ENCODE data around the gene PPM1D.
"Not testable (repeated sequence)": the region's sequence is repeated elsewhere in the genome, so short reads cannot be mapped to it uniquely, and the experiment has no call there.

The PPM1D gene

GRCh38 chr17:60613325-60613724 is 13.3 kb downstream of the PPM1D start:
- Mint-ChIP-seq H3K36me3 (ENCODE audit: low read depth) (peaks cover 8% of the 10 kb centered on the region), H3K4me1 (peaks cover 6% of the 10 kb centered on the region), H3K4me3 (no peak overlapping the region), H3K27ac (no peak overlapping the region), H3K27me3 (ENCODE audit: low read depth) (no peaks in the 10 kb centered on the region), H3K9me3 (no peaks in the 10 kb centered on the region)
- TF ChIP-seq, protein P1, sequence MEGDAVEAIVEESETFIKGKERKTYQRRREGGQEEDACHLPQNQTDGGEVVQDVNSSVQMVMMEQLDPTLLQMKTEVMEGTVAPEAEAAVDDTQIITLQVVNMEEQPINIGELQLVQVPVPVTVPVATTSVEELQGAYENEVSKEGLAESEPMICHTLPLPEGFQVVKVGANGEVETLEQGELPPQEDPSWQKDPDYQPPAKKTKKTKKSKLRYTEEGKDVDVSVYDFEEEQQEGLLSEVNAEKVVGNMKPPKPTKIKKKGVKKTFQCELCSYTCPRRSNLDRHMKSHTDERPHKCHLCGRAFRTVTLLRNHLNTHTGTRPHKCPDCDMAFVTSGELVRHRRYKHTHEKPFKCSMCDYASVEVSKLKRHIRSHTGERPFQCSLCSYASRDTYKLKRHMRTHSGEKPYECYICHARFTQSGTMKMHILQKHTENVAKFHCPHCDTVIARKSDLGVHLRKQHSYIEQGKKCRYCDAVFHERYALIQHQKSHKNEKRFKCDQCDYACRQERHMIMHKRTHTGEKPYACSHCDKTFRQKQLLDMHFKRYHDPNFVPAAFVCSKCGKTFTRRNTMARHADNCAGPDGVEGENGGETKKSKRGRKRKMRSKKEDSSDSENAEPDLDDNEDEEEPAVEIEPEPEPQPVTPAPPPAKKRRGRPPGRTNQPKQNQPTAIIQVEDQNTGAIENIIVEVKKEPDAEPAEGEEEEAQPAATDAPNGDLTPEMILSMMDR (IDR thresholded peaks at IDR 0.05; ENCODE audit: unreplicated experiment in 3 of 3), result no peak

- not testable (repeated sequence) for H3K9me3 Mint-ChIP-seq; H3K4me3 Mint-ChIP-seq; H3K4me1 Mint-ChIP-seq; H3K36me3 Mint-ChIP-seq (ENCODE audit: low read depth); H3K27ac Mint-ChIP-seq; H3K27me3 Mint-ChIP-seq (ENCODE audit: low read depth)
Measured at GRCh38 chr17:60613796-60614195, 13.8 kb downstream of the PPM1D start.

DNA sequence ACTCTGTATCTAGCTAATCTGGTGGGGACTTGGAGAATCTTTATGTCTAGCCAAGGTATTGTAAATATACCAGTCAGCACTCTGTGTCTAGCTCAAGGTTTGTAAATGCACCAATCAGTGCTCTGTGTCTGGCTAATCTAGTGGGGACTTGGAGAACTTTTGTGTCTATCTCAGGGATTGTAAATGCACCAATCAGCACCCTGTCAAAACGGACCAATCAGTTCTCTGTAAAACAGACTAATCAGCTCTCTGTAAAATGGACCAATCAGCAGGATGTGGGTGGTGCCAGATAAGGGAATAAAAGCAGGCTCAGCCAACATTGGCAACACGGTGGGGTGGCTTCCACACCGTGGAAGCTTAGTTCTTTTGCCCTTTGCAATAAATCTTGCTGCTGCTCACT is 14.3 kb downstream of the PPM1D start:
- not testable (repeated sequence) for H3K27me3 Mint-ChIP-seq (ENCODE audit: low read depth); H3K36me3 Mint-ChIP-seq (ENCODE audit: low read depth); H3K27ac Mint-ChIP-seq; H3K9me3 Mint-ChIP-seq; H3K4me3 Mint-ChIP-seq
- peaks cover 12% of the 10 kb centered on the region for H3K4me1 Mint-ChIP-seq

GRCh38 chr17:60615108-60615507 is 15.1 kb downstream of the PPM1D start:
- H3K4me1 Mint-ChIP-seq, result peaks cover 17% of the 10 kb centered on the region
- H3K36me3 Mint-ChIP-seq (ENCODE audit: low read depth), result peaks cover 8% of the 10 kb centered on the region
- H3K27me3 Mint-ChIP-seq (ENCODE audit: low read depth), result no peaks in the 10 kb centered on the region
- TF ChIP-seq, protein P1 (IDR thresholded peaks at IDR 0.05; ENCODE audit: unreplicated experiment in 3 of 3), result no peak
- H3K9me3 Mint-ChIP-seq, result no peaks in the 10 kb centered on the region
- no peak overlapping the region for H3K4me3 Mint-ChIP-seq
- H3K27ac Mint-ChIP-seq, result no peak overlapping the region

DNA sequence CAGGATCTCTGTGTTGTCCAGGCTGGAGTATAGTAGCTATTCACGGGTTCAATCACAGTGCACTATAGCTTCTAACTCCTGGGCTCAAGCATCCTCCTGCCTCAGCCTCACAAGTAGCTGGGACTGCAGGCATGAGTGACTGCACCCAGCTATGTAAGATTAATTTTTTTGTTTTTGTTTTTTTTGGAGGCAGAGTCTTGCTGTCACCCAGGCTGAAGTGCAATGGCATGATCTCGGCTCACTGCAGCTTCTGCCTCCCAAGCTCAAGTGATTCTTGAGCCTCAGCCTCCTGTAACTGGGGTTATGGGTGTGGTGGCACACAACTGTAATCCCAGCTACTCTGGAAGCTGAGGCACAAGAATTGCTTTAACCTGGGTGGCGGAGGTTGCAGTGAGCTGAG is 15.8 kb downstream of the PPM1D start:
- Mint-ChIP-seq H3K4me3 (no peak overlapping the region), H3K27me3 (ENCODE audit: low read depth) (no peaks in the 10 kb centered on the region), H3K9me3 (no peaks in the 10 kb centered on the region), H3K4me1 (peaks cover 12% of the 10 kb centered on the region), H3K27ac (no peak overlapping the region), H3K36me3 (ENCODE audit: low read depth) (peaks cover 8% of the 10 kb centered on the region)
- TF ChIP-seq, protein P1 (IDR thresholded peaks at IDR 0.05; ENCODE audit: unreplicated experiment in 3 of 3), result no peak

- no peaks in the 10 kb centered on the region for H3K27me3 Mint-ChIP-seq (ENCODE audit: low read depth)
- no peaks in the 10 kb centered on the region for H3K9me3 Mint-ChIP-seq
- no peak overlapping the region for H3K4me3 Mint-ChIP-seq
- H3K4me1 Mint-ChIP-seq, result peaks cover 12% of the 10 kb centered on the region
- no peak overlapping the region for H3K27ac Mint-ChIP-seq
- peaks cover 8% of the 10 kb centered on the region for H3K36me3 Mint-ChIP-seq (ENCODE audit: low read depth)
- TF ChIP-seq, protein P1 (IDR thresholded peaks at IDR 0.05; ENCODE audit: unreplicated experiment in 3 of 3), result no peak
Measured at GRCh38 chr17:60618080-60618479, 18.1 kb downstream of the PPM1D start.

DNA sequence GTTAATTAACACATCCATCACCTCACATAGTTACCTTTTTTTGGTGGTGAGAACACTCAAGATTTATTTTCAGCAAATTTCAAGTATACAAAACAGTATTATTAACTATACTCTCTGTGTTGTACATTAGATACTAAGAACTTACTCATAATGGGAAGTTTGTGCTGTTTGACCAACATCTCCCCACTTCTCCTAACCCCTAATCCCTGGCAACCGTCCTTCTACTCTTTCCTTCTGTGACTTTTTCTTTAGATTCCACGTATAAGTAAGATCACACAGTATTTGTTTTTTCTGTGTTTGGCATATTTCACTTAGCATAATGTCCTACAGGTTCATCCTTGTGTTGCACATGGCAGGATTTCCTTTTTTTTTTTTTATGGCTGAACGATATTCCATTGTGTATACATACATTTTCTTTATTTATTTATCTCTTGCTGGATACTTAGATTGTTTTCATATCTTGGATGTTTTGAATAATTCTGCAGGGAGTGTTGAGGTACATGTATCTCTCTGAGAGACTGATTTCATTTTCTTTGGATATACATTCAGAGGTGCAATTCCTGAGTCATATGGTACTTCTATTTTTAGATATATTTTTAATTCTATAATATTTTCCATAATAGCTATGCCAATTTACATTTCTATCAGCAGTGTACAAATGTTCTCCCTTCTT is 19.0 kb downstream of the PPM1D start:
- no peak overlapping the region for H3K4me3 Mint-ChIP-seq
- peaks cover 14% of the 10 kb centered on the region for H3K36me3 Mint-ChIP-seq (ENCODE audit: low read depth)
- H3K27ac Mint-ChIP-seq, result peak overlapping the region in 1 of 3 experiments; percentile 15
- H3K9me3 Mint-ChIP-seq, result no peaks in the 10 kb centered on the region
- H3K27me3 Mint-ChIP-seq (ENCODE audit: low read depth), result no peaks in the 10 kb centered on the region
- TF ChIP-seq, protein P1 (IDR thresholded peaks at IDR 0.05; ENCODE audit: unreplicated experiment in 3 of 3), result no peak
- peaks cover 12% of the 10 kb centered on the region for H3K4me1 Mint-ChIP-seq

Measured in nephron (organoid).